ENCODE measurements around the gene STK36.

Gene STK36

DNA sequence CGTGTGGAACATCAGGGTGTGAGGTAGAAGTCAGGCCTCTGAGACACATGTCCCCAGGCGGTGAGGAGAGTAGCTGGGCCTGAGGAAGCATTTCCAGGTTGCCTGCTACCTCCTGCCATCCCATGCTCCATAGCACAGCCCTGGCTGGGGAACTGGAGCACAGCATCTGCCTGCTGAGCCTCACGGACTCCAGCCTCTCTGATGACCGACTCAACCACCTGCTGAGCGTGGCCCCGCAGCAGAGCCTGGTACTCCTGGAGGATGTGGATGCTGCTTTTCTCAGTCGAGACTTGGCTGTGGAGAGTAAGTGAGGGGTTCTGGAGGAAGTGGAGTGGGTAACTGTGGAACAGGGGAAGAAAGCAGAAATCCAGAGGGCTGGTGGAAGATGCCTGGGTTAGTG, 9.5 kb upstream of the STK36 start:
- no peak for DNase-seq

DNA sequence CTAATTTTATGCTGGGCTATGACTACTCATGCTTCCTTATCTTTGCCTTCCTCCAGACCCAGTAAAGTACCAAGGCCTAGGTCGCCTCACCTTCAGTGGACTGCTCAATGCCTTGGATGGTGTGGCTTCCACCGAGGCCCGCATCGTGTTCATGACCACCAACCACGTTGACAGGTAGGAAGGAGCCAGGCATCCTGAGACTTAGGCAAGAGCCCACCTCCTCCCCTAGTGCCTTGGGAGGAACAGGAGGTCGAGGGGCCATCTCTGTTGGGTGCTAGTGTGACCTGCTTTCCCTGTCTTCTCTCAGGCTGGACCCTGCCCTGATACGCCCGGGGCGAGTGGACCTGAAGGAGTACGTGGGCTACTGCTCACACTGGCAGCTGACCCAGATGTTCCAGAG, 9.1 kb upstream of the STK36 start:
- DNase-seq: no peak

- DNase-seq: no peak
Observed at GRCh38 chr2:218663901-218664300, 8.0 kb upstream of the STK36 start.

GRCh38 chr2:218664653-218665052, 7.2 kb upstream of the STK36 start:
- no peak for DNase-seq

DNA sequence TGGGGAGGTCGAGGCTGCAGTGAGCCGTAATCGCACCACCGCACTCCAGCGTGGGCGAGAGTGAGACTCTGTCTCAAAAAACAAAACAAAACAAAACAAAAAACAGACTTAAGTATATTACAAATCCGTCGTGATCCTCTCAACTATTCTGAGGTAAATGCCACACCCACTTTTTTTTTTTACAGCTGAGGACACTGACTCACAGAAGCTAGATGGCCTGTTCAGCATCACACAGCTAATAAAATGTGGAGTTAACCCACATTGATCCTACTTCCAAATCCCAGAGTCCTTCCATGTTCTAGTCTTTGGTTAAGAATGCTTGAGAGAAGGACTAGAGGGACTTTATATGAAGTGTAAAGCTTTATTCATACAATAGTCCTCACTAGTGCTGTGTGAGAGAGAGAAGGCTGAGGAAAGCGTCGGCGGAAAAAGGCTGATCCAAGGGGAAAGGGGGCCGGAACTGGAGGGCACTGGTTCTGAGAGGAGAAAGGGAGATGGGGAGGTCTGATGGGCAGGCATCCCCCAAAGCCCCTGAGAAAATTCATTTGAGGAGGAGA, 711 bp upstream of the STK36 start:
- DNase-seq: no peak

DNA sequence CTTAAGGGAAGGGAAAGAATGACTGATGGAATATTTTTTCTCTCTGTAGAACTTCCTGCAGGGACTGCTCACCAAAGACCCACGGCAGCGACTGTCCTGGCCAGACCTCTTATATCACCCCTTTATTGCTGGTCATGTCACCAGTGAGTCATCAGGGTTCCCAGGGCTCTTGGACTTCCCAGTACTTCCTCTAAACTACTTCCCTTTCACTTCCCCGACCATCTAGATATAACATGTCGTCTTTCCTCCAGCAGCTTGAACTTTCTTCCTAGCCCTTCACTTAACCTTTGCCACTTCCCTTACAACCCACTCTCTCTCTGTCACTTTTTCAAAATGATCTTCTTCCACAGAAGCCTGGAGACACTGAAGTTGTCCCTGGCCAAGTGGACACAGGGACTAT, 7.2 kb downstream of the STK36 start:
- DNase-seq: no peak

- DNase-seq: no peak
Observed at GRCh38 chr2:218680061-218680460, 8.2 kb downstream of the STK36 start.

- peak; percentile 49 for DNase-seq
Observed at GRCh38 chr2:218687400-218688060, 15.6 kb downstream of the STK36 start.

GRCh38 chr2:218691234-218691633, 19.3 kb downstream of the STK36 start:
- DNase-seq: no peak

DNA sequence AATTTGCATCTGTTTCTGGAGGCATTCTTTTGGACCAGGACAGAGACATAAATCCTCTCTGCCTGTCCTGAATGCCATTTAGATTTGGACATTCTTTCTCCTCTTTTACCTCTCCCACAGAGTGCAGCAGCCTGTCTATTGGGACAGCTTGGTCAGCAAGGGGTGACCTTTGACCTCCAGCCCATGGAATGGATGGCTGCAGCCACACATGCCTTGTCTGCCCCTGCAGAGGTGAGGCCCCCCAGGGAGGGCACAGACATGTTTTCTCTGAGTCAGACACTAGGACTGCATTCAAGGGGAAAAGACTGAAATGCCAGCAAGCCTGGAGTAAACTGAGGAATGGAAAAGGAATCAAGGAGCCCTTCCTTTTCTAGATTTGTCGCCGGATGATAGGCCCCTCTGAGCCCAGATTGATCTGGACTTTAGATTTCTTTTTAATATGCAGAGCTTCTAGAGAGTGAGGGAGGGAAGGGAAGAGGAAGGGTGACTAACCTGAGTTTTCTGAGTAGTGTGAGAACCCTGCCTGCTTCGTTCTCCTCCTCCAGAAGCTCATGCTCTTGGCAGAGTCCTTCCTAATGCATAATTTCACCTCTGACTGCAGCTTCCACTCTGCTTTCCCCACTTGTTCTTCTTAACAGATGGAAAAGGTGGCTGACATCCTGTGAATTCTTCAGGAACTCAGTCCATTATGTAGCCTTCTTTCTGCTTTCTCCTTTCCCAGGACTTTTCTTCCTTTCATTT, 22.7 kb downstream of the STK36 start:
- DNase-seq: no peak

DNA sequence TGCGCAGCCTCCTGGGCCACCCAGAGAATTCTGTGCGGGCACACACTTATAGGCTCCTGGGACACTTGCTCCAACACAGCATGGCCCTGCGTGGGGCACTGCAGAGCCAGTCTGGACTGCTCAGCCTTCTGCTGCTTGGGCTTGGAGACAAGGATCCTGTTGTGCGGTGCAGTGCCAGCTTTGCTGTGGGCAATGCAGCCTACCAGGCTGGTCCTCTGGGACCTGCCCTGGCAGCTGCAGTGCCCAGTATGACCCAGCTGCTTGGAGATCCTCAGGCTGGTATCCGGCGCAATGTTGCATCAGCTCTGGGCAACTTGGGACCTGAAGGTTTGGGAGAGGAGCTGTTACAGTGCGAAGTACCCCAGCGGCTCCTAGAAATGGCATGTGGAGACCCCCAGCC, 27.0 kb downstream of the STK36 start:
- DNase-seq: no peak

DNA sequence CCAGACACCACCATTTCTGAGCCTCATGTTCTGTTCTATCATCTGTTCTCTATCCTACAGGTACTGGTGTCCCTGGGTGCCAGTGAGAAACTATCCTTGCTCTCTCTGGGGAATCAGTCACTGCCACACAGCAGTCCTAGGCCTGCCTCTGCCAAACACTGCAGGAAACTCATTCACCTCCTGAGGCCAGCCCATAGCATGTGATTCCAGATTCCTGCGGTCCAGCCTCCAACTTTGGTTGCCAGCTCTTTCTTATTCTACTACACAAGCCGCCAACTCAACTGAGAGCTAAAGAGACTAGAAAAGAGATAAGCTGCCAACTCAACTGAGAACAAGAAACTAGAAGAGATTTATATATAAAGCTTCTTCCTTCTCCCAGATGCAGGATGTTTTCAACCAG, 29.9 kb downstream of the STK36 start:
- no peak for DNase-seq

GRCh38 chr2:218703341-218703740, 31.5 kb downstream of the STK36 start:
- no peak for DNase-seq

- no peak for DNase-seq
Observed at GRCh38 chr2:218708086-218708485, 36.2 kb downstream of the STK36 start.

GRCh38 chr2:218709908-218710307, 38.0 kb downstream of the STK36 start:
- DNase-seq: no peak

GRCh38 chr2:218710334-218710686, 38.4 kb downstream of the STK36 start:
- DNase-seq: no peak

DNA sequence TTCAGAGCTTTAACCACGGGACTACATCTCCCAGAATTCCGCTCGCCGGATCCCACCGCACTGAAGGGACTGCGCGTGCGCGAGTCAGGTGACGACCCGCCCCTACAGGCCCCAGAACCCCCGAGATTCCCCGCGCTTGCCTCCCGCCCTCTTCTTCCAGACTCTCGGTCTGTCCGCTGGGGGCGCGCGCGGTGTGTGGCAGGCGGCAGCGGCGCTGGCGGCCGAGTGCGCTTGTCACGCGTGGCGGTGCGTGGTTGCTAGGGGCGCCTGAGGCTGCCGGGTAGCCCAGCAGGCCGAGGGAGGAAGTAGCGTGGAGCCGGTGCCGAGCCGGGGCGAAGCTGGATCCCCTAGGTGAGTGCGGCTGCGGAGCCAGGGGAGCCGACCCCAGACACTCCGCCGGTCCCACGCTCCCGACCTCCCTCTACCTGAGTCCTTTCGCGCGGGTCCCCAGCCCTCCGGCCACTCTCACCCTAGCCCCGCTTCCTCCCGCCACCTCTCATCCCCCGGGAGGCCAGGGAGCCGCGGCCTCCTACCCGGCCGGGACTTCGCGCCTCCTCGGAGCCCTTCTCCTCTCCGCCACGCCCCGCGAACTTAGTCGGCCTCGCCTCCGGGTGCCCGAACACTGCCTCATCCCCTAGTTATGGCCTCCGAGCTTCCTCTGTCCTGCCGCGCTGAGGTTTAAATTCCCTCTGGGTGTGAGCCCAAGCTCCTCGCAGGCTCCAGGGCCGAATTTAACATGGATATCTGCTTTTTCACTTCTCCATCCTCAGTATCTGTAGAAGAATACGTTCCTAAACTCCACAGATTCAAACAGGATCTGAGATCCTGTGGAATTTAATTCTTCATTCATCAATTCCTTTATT, 39.0 kb downstream of the STK36 start, which contains the start of gene TTLL4:
TTLL4 (plus strand) TSS at position 149 of the 863 bp plus-strand sequence. CDS start 26,842 bp downstream, outside the sequence.
- peak; percentile 99 for DNase-seq

DNA sequence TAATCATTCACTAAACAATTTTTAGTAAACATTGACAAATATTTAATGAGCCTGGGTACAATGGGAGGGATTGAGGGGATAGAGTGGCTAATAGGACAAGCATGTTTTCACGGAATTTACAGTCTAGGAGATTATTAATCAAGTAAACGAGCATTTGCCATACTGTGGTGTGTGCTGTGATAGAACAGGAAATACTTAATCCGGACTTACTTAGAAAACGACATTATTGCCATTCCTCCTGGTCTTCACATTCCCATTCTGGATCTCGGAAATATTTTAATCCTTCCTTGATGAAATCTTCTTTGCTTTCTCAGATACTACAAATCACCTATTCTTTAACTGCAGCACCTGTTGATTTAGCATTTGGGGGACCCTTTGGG, 39.7 kb downstream of the STK36 start:
- no peak for DNase-seq

GRCh38 chr2:218713922-218714321, 42.0 kb downstream of the STK36 start:
- no peak for DNase-seq

DNA sequence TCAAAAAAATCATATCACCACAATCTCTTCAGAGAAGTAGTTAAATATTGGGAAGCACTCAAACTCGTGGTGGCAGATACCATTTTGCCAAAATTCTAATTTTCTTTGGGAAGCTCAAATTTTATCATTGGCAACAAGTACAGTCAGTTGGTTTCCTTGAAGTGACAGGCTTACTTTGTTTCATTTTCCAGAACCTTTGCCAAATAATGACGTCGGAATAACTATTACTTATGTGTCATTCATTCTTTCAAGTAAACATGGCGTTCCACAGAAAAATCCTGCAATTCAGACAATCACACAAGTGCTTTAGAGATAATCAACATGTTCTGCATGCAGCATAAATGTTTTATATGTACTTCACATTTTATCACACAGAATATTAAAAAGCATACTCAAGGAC, 44.2 kb downstream of the STK36 start:
- DNase-seq: no peak

- DNase-seq: no peak
Observed at GRCh38 chr2:218717262-218717661, 45.4 kb downstream of the STK36 start.

DNA sequence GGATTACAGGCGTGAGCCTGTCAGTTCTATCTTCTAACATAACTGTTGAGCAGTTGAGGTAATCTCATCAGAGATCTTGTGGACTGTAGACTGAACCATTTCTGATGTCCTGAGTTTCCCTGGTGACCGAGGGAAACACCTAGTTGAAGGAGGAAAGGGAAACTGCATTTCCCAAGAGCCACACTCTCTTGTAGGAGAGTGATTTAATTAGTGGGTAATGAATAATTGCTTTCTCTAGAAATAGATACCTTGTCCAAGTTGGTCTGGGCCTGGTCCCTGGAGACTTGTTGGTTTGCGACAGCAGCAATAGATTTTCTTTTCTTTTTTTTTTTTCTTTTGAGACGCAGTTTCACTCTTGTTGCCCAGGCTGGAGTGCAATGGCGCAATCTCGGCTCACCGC, 46.2 kb downstream of the STK36 start:
- no peak for DNase-seq

- no peak for DNase-seq
Observed at GRCh38 chr2:218719457-218719856, 47.6 kb downstream of the STK36 start.

Data from right forelimb (tissue), 1 donor.